Measurements from ENCODE around the gene PIGQ. TPM values are rescaled to one million over a fixed set of nuclear protein-coding genes. Genes with fewer than 3 reads are reported as not detected.

PIGQ gene
- total and polyA plus RNA-seq, 2 donors (not counting 1 experiment from before 2014, with no cell fraction given), result 11.2 to 22.3 TPM

DNA sequence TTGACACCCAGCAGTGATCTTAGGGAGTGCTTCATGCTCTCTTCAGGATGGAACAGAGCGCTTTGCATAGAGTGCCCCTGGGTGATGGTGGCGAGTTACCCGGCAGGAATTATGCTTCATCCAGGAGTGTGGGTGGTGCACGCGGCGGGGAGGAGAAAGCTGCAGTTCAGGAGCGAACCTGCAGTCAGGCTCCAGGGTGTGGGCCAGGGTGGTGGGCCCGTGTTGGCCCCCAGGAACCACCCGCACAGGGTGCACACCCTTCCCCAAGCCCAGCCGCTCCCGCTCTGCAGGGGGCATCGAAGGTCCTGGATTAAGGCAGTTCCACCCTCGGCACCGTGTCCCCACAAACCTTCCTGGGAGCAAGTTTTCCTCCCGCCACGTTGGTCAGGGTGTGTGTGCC, 24.0 kb downstream of the PIGQ start:
- no peaks in the 10 kb centered on the region for H3K9me3 ChIP-seq (ENCODE audit: control insufficient read depth, insufficient read depth, low read depth, low read length)
- no peaks in the 10 kb centered on the region for H3K27me3 ChIP-seq (ENCODE audit: control insufficient read depth, insufficient read depth, low read length)
- no peak overlapping the region for H2AFZ ChIP-seq (ENCODE audit: low read length)
- H3K4me1 ChIP-seq (ENCODE audit: control insufficient read depth, extremely low read depth, insufficient read depth, low read length), result peaks cover 5% of the 10 kb centered on the region
- no peak overlapping the region for H3K4me3 ChIP-seq (replicated peaks in 1 of 4; ENCODE audit: control extremely low read depth in 1 of 4, insufficient read depth in 1 of 4, low read depth in 3 of 4, low read length in 4 of 4)
- TF ChIP-seq CTCF (conservative IDR thresholded peaks at IDR 0.05 in 1 of 2, IDR thresholded peaks at IDR 0.05 in 1 of 2; ENCODE audit: low read depth in 1 of 2, low read length in 2 of 2) (no peak), EZH2 (IDR thresholded peaks at IDR 0.05; ENCODE audit: low read length, missing control alignments) (no peak)
- H3K4me2 ChIP-seq (ENCODE audit: extremely low read depth, insufficient read depth, low read length), result no peak overlapping the region
- H4K20me1 ChIP-seq (ENCODE audit: control insufficient read depth, extremely low read depth, insufficient read depth, low read length), result no peaks in the 10 kb centered on the region
- no peak overlapping the region for H3K9ac ChIP-seq (ENCODE audit: insufficient read depth, low read length)
- H3K27ac ChIP-seq (ENCODE audit: insufficient read depth, low read length), result no peak overlapping the region
- H3K79me2 ChIP-seq (ENCODE audit: control insufficient read depth, insufficient read depth, low read length), result peaks cover 18% of the 10 kb centered on the region
- no peak for DNase-seq (ENCODE audit: low read depth in 2 of 2)
- no peaks in the 10 kb centered on the region for H3K36me3 ChIP-seq (ENCODE audit: control insufficient read depth, insufficient read depth, low read length)

- H3K27me3 ChIP-seq (ENCODE audit: control insufficient read depth, insufficient read depth, low read length), result no peaks in the 10 kb centered on the region
- TF ChIP-seq EZH2 (IDR thresholded peaks at IDR 0.05; ENCODE audit: low read length, missing control alignments), result no peak
- no peak for TF ChIP-seq CTCF (conservative IDR thresholded peaks at IDR 0.05 in 1 of 2, IDR thresholded peaks at IDR 0.05 in 1 of 2; ENCODE audit: low read depth in 1 of 2, low read length in 2 of 2)
- DNase-seq (ENCODE audit: low read depth in 2 of 2), result no peak
- H3K79me2 ChIP-seq (ENCODE audit: control insufficient read depth, insufficient read depth, low read length), result peaks cover 18% of the 10 kb centered on the region
- no peaks in the 10 kb centered on the region for H3K9me3 ChIP-seq (ENCODE audit: control insufficient read depth, insufficient read depth, low read depth, low read length)
- no peaks in the 10 kb centered on the region for H4K20me1 ChIP-seq (ENCODE audit: control insufficient read depth, extremely low read depth, insufficient read depth, low read length)
- no peaks in the 10 kb centered on the region for H3K36me3 ChIP-seq (ENCODE audit: control insufficient read depth, insufficient read depth, low read length)
- H3K4me1 ChIP-seq (ENCODE audit: control insufficient read depth, extremely low read depth, insufficient read depth, low read length), result peaks cover 5% of the 10 kb centered on the region
- H3K9ac ChIP-seq (ENCODE audit: insufficient read depth, low read length), result no peak overlapping the region
- no peak overlapping the region for H3K4me2 ChIP-seq (ENCODE audit: extremely low read depth, insufficient read depth, low read length)
- no peak overlapping the region for H2AFZ ChIP-seq (ENCODE audit: low read length)
- H3K27ac ChIP-seq (ENCODE audit: insufficient read depth, low read length), result no peak overlapping the region
- no peak overlapping the region for H3K4me3 ChIP-seq (replicated peaks in 1 of 4; ENCODE audit: control extremely low read depth in 1 of 4, insufficient read depth in 1 of 4, low read depth in 3 of 4, low read length in 4 of 4)
Measured at GRCh38 chr16:595094-595528, 25.3 kb downstream of the PIGQ start.

- H3K27me3 ChIP-seq (ENCODE audit: control insufficient read depth, insufficient read depth, low read length), result no peaks in the 10 kb centered on the region
- peaks cover under 1% of the 10 kb centered on the region for H3K4me1 ChIP-seq (ENCODE audit: control insufficient read depth, extremely low read depth, insufficient read depth, low read length)
- H2AFZ ChIP-seq (ENCODE audit: low read length), result no peak overlapping the region
- H3K4me3 ChIP-seq (replicated peaks in 1 of 4; ENCODE audit: control extremely low read depth in 1 of 4, insufficient read depth in 1 of 4, low read depth in 3 of 4, low read length in 4 of 4), result no peak overlapping the region
- no peak overlapping the region for H3K27ac ChIP-seq (ENCODE audit: insufficient read depth, low read length)
- no peak for TF ChIP-seq CTCF (conservative IDR thresholded peaks at IDR 0.05 in 1 of 2, IDR thresholded peaks at IDR 0.05 in 1 of 2; ENCODE audit: low read depth in 1 of 2, low read length in 2 of 2)
- TF ChIP-seq EZH2 (IDR thresholded peaks at IDR 0.05; ENCODE audit: low read length, missing control alignments), result no peak
- no peaks in the 10 kb centered on the region for H3K9me3 ChIP-seq (ENCODE audit: control insufficient read depth, insufficient read depth, low read depth, low read length)
- no peaks in the 10 kb centered on the region for H3K36me3 ChIP-seq (ENCODE audit: control insufficient read depth, insufficient read depth, low read length)
- no peak overlapping the region for H3K9ac ChIP-seq (ENCODE audit: insufficient read depth, low read length)
- no peaks in the 10 kb centered on the region for H4K20me1 ChIP-seq (ENCODE audit: control insufficient read depth, extremely low read depth, insufficient read depth, low read length)
- H3K79me2 ChIP-seq (ENCODE audit: control insufficient read depth, insufficient read depth, low read length), result peaks cover 10% of the 10 kb centered on the region
- DNase-seq (ENCODE audit: low read depth in 2 of 2), result no peak
- H3K4me2 ChIP-seq (ENCODE audit: extremely low read depth, insufficient read depth, low read length), result no peak overlapping the region
Measured at GRCh38 chr16:595942-596735, 26.4 kb downstream of the PIGQ start.
